DMS153 treated with DMSO at 0.1 percent for 48 hours (cell line): Measurements from ENCODE around the gene KRT82.

Experiments used
- DNase-seq: peaks from one replicate; lab custom pipeline; 2025; ENCODE audit not compliant: unreplicated experiment; lab: John Stamatoyannopoulos, UW

The KRT82 gene

GRCh38 chr12:52387859-52388258 lies 18.3 kb downstream of the KRT82 start:
- DNase-seq: no peak

DNA sequence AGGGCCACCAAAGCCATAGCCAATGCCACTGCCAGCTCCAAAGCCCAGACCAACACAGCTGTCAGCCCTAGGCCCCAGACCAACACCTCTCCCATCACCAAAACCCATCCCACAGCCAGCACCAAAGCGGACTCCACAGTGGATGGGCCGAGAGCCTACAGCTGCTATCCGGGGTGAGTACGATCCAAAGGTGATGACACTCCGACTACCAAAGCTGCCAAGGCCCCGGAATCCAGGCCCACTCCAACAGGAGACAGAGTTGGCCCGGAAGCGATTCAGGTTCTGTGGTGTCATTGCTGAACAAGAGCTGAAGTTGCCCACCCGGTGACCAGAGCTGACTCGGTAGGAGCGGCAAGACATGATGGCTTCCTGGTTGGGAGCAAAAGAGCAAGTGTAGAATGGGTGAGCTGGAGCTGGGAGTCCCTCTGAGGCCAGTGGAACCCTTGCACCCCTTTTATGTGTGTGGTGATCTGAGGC lies 20.9 kb downstream of the KRT82 start, which contains the start of gene KRT84:
KRT84 (minus strand) TSS at position 427 of the 477 bp plus-strand sequence; CDS start at position 360, 67 bp downstream.
- DNase-seq: no peak

DNA sequence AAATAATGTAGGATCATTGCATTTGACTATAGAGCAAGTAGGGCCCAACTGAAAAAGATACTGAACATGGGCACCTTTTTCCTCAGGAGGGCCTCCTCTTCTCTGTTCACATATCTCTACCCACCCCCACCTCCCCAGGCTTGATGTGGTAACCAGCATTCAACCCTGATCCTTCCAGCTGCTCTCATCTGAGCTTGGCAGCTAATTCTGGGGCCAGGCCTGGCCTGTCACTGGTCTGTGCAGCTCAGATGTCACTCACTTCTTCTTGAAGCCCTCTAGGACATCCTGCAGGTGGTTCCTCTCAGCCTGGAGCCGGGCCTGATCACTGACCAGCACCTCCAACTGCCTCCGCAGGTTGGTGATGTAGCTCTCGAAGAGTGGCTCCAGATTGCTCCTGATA lies 22.8 kb downstream of the KRT82 start:
- no peak for DNase-seq

- DNase-seq: no peak
Measured at GRCh38 chr12:52382854-52383253, 23.3 kb downstream of the KRT82 start.

DNA sequence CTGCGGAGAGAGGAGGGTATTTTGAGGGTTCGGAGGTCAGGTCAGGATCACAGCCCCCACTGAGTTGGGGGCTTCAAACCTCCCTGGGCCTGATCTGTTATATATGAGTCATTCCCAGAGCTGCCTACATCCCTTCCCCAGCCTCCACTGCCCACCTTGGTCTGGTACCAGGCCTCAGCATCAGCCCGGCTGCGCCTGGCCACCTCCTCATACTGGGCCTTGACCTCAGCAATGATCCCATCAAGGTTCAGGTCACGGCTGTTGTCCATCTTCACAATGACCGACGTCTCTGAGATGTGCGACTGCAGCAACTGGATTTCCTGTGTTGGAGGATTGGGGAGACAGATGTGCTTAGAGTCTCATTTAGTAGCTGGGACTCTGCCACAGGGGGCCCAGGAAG lies 24.9 kb downstream of the KRT82 start:
- no peak for DNase-seq

DNA sequence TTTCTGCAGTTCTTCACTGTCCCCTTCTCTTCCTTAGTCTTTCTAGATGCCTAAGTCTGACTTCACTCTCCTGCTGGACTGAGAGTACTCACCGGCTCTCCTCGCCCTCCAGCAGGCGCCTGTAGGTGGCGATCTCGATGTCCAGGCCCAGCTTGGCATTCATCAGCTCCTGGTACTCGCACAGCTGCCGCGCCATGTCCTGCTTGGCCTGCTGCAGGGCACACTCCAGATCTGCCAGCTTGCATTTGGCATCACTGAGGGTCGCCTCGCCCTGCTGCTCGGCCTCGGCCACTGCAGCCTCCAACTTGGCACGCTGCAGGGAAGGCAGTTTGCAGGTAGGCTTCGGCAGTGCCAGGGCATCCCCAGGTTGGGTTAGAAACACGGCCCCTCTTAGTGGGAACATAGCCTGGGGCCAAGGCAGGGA lies 25.9 kb downstream of the KRT82 start:
- no peak for DNase-seq

- DNase-seq: no peak
Measured at GRCh38 chr12:52379536-52379935, 26.6 kb downstream of the KRT82 start.

DNA sequence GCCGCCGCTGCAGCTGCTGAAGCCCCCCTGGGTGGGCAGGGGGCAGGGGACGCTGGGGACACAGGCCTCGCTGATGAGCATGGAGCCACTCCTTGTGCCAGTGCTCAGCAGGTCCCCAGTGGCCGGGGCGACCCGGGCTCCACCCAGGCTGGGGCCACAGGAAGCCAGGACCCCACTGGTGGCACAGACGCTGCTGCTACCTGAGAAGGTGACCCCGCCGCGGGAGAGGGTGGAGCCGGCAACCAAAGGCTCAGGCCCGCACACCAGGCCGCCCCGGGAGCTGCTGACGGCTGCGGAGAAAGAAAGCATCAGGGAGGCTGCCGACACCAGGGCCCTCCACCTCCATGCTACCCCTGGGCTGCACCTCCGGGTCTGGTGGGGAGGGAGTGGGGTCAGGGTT lies 28.0 kb downstream of the KRT82 start:
- no peak for DNase-seq

DNA sequence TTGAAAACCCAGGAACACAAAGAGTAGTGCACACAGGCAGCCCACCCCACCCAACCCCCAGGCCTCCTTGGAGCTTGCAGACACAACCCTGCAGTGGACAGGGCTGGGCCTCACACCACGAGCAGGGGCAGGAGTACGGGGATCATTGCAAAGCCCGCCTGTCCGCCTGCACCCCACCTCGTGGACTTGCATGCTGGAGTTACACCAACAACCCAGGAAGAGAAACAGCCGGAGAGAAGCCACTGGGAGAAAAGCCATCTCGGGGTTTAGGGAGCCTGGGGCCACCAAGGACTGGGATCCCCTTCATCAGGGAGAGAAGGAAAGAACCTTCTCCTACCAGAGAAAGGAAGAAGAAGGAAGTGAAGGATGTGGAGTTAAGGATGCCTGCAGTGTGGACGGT lies 28.9 kb downstream of the KRT82 start:
- no peak for DNase-seq

GRCh38 chr12:52372216-52373154 lies 33.6 kb downstream of the KRT82 start:
- DNase-seq: peak; percentile 77

- DNase-seq: no peak
Measured at GRCh38 chr12:52371716-52372115, 34.4 kb downstream of the KRT82 start.

DNA sequence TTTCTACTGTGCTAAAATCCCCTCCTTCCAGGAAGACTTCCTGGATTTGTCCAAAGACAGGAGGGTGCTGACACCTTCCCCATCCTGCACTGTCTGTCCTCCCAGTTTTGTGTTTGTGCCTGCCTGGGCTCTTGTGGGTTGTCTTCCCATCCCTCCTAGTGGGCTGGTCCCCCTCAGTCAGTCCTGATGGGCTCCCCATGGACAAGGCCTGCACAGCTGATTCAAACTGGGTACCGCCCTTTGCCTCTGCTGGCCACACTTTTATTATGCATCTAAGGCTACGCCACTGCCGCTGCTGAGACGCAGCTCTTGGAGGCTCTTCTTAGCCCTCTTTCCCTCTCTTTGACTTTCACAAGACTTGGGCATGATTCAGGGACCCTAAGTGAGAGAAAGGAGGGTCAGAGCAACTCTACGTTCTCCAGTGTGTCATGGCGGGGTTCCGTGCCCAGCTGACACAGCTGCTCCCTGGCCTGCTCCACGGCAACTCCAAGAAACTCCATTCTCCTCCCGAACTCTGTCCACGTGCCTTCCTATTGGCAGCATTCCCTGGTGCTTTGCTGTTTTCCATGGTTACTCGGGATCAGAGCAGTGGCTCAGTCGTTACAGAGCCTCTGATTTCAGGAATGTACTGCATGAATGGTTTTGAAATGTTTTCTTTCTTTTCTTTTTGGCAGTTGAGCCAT lies 35.1 kb downstream of the KRT82 start:
- no peak for DNase-seq

DNA sequence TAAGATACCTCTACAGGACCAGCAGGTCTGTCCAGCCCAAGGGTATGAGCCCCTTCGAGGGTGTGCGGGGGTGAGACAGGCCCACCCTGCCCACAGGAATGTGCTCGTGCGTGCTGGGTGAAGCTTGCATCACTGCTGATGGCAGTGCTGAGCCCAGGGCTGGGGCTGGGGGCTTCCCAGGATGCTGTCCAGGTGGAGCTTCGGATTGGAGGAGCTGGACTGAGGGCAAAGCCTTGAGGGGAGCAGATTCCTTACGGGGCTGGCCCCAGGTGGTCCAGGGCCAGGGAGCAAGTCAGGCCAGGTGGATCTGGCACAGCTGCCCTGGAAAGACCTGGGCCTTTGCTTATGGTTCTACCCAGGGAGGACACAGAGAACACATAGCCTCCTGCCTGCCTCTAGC lies 36.3 kb downstream of the KRT82 start:
- no peak for DNase-seq

GRCh38 chr12:52369211-52369610 lies 36.9 kb downstream of the KRT82 start:
- DNase-seq: no peak

DNA sequence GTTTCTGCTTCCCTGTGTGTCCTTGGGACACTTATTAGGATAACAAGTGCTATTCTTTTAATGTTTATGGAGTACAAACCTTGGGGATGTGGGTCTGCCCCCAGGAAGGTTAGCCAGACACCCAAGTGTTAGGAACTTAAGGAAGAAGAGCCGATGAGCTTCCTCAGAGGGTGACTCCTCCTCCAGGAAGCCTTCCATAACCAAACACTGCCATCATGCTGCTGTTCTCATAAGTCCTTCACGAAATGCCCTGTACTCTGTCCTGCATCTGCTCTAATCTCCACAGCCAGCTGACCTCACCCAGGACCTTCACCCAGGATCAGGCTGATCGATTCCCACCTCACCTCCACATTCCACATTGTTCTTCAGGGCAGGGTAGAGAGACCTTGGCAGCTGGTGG lies 37.6 kb downstream of the KRT82 start:
- DNase-seq: no peak

DNA sequence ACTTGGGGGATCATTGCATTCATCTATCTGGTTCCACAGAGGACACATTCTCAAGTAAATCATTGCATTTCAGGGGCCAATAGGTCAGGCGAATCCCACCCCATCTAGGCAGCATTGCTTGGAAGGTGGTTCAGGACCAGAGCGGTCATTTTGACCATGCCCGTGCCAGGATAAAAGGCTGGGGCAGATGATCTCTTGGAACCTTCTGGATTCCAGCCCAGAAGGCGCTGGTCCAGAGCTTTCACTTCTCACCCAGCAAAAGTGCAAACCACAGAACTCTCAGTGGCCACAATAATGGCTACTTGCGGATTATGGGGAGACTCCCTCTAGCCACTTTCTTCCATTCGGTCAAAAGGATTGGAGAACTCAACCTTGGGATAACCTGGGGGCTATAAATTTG lies 38.3 kb downstream of the KRT82 start:
- DNase-seq: no peak

DNA sequence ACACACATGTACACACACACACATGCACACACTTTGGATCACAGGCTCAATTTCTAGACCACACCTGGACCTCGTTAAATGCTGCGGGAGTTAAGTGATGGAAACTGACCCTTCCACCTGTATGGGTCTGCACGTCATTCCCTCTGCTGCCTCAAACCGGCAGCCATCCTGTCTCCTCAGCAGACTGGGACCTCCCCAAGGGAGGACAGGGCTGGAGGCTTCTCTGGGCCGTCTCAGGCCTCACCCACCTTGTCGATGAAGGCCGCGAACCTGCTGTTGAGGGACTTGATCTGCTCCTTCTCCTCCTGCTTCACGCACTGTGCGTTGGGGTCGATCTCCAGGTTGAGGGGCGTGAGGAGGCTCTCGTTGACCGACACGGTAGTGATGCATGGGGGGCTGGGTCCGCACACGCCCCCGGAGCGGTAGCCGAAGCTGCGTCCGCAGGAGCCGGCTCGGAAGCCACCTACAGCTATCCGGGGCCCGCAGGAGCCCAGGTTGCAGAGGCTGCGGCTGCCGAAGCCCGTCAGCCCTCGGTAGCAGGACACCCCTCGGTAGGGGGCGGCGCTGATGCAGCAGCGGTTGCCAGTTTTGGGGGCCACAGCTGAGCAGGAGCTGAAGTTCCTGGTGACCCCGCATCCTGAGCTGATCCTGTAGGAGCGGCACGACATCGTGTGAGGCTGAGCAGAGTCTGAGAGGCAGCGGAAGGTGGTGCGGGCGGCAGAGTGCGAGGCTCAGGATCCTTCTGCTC lies 39.2 kb downstream of the KRT82 start, which contains the start of gene KRT85:
KRT85 (minus strand) TSS at position 744 of the 748 bp plus-strand sequence; CDS start at position 668, 76 bp downstream.
- DNase-seq: no peak

DNA sequence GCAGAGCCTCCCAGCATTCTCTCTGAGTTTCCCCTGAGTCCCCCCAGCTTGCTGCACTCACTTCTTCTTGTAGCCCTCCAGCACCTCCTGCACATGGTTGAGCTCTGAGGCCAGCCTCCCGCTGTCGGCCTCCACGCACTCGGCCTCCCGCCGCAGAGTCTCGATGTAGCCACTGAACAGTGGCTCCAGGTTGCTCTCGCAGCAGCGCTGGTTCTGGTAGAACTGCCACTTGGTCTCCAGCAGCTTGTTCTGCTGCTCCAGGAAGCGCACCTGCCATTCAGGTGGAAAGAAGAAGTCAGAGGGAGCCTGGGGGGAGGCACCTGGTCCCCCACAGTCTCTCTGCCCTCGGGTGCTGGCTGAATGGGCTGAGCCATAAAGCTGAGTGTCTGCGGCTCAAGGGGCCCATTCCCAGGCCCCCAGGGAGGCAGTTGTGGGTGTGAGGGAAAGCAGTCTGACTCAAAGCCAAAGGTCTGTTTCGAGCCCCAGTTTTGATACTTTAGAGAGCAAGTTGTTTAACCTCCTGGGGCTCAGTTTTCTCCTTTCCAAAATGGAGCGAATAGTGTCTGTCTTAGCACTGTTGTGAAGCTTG lies 41.1 kb downstream of the KRT82 start:
- DNase-seq: no peak

DNA sequence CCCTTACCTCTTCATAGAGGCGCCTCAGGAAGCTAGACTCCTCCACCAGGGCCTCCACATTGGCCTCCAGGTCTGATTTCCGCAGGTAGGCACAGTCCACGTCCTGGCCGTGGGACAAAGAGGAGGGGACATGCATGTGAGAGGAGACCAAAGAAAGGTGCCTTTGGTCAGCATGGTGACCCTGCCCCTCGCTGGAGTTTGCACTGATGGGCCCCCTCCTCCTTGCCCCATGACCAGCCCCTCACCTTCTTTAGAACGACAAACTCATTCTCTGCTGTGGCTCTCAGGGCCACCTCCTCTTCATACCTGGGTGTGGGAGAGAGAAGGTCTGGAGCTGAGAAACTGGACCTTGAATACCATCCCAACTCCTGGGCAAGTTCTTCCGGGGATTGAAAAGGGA lies 42.1 kb downstream of the KRT82 start:
- DNase-seq: no peak

DNA sequence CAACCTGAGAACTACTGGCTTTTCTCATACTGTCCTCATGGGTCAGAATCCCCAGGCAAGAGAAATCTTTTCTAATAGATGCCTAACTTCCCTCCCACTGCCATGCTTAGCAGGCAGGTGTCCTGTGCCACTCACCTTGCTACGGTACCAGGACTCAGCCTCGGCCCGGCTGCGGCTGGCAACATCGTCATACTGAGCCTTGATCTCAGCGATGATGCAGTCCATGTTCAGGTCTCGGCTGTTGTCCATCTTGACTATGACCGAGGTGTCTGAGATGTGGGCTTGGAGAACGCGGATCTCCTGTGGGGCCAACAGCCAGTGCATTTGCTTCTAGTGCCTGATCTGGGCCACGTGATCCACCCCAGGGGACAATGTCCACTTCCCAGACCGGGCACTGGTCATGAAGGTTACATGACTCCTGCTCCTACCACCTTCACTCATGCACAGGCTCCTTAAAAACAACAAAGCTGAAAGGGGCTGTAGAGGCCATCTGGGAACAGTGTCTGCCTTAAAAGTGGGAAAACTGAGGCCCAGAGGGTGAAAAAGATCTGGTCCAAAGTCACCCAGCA lies 42.9 kb downstream of the KRT82 start:
- no peak for DNase-seq
